HG02938 (cell line): ENCODE data around the gene NIPBL.
"Not testable (repeated sequence)": the region's sequence is repeated elsewhere in the genome, so short reads cannot be mapped to it uniquely, and the experiment has no call there.

Source experiments
- ATAC-seq: cut with Tn5 transposase; IDR thresholded peaks from one replicate; pipeline ENCODE4 v1.9.1; 2021; ENCODE audit warnings: mild to moderate bottlenecking, moderate library complexity; ENCODE audit not compliant: unreplicated experiment

The NIPBL gene

GRCh38 chr5:36876299-36876964, at the start of gene NIPBL:
TSS of gene NIPBL (plus strand) at chr5:36876769. CDS start at chr5:36953697, 76,928 bp downstream.
- peak; percentile 67 for ATAC-seq

GRCh38 chr5:36832274-36832673, 44.3 kb upstream of the NIPBL start:
- ATAC-seq, result no peak

- no peak for ATAC-seq
These were observed 39.7 kb upstream of the NIPBL start for GRCh38 chr5:36836831-36837230.

- no peak for ATAC-seq
These were observed 36.8 kb upstream of the NIPBL start for GRCh38 chr5:36839489-36840476.

GRCh38 chr5:36841677-36842076, 34.9 kb upstream of the NIPBL start:
- no peak for ATAC-seq

- ATAC-seq, result no peak
These were observed 34.5 kb upstream of the NIPBL start for GRCh38 chr5:36842087-36842486.

- no peak for ATAC-seq
These were observed 32.3 kb upstream of the NIPBL start for GRCh38 chr5:36844305-36844704.

GRCh38 chr5:36848545-36848944, 28.0 kb upstream of the NIPBL start:
- not testable (repeated sequence) for ATAC-seq

- ATAC-seq, result not testable (repeated sequence)
These were observed 23.7 kb upstream of the NIPBL start for GRCh38 chr5:36852903-36853302.

GRCh38 chr5:36854402-36855140, 22.0 kb upstream of the NIPBL start:
- ATAC-seq, result no peak

GRCh38 chr5:36855141-36855495, 21.5 kb upstream of the NIPBL start:
- no peak for ATAC-seq

- ATAC-seq, result no peak
These were observed 14.7 kb upstream of the NIPBL start for GRCh38 chr5:36861871-36862270.

- ATAC-seq, result peak; percentile 89
These were observed 6.0 kb upstream of the NIPBL start for GRCh38 chr5:36870399-36871040.

- no peak for ATAC-seq
These were observed 2.1 kb upstream of the NIPBL start for GRCh38 chr5:36874465-36874864.

GRCh38 chr5:36875051-36875789, 1.3 kb upstream of the NIPBL start:
- ATAC-seq, result no peak

- peak; percentile 47 for ATAC-seq
These were observed 725 bp upstream of the NIPBL start for GRCh38 chr5:36875790-36876298.

GRCh38 chr5:36876965-36877666, 547 bp downstream of the NIPBL start:
- ATAC-seq, result peak; percentile 8

GRCh38 chr5:36877667-36878391, 1.3 kb downstream of the NIPBL start:
- no peak for ATAC-seq
